ENCODE measurements around the gene MACROD2. TPM values are rescaled to one million over a fixed set of nuclear protein-coding genes. Genes with fewer than 3 reads are reported as not detected.

MACROD2 gene
- total and polyA plus RNA-seq, 4 donors: 0.66 to 10.5 (median 3.3) TPM

- no peak for DNase-seq (ENCODE audit: low spot score)
- WGBS: 78% methylated on average over 7 of the region's 7 CpGs
- H3K9me3 ChIP-seq (ENCODE audit: control insufficient read depth in 4 of 4, low read length in 3 of 4): peaks cover 0 to 2% (median 0%) of the 10 kb centered on the region in 4 donors
- H3K4me1 ChIP-seq (ENCODE audit: control insufficient read depth in 4 of 4, insufficient read depth in 4 of 4, low read length in 3 of 4): peaks cover 0 to 24% (median 19%) of the 10 kb centered on the region in 4 donors
- H3K9ac ChIP-seq (ENCODE audit: low read depth in 1 of 2, low read length in 2 of 2): peak overlapping the region in 1 of 2 donors; percentile 19
- no peak for TF ChIP-seq TAF1 (conservative IDR thresholded peaks at IDR 0.05)
- TF ChIP-seq ATF3 (IDR thresholded peaks at IDR 0.05): no peak
- no peak for TF ChIP-seq ZBTB33 (IDR thresholded peaks at IDR 0.05)
- TF ChIP-seq EGR1 (IDR thresholded peaks at IDR 0.05; ENCODE audit: low read depth in 2 of 2): no peak
- peak overlapping the region; percentile 86 to 93 for H3K27ac ChIP-seq (ENCODE audit: low read depth in 1 of 2, low read length in 2 of 2)
- H3K36me3 ChIP-seq (ENCODE audit: control insufficient read depth in 4 of 4, insufficient read depth in 3 of 4, low read depth in 1 of 4, low read length in 3 of 4): no peaks in the 10 kb centered on the region
- H3K27me3 ChIP-seq (ENCODE audit: control insufficient read depth in 4 of 4, insufficient read depth in 4 of 4, low read length in 3 of 4): no peaks in the 10 kb centered on the region
- no peak overlapping the region for H3K4me3 ChIP-seq (ENCODE audit: low read depth in 1 of 3, low read length in 3 of 3)
These were observed 991.3 kb downstream of the MACROD2 start for GRCh38 chr20:14986656-14987055.

GRCh38 chr20:14989535-14990290, 994.4 kb downstream of the MACROD2 start:
- H3K27me3 ChIP-seq (ENCODE audit: control insufficient read depth in 4 of 4, insufficient read depth in 4 of 4, low read length in 3 of 4): no peaks in the 10 kb centered on the region
- no peaks in the 10 kb centered on the region for H3K36me3 ChIP-seq (ENCODE audit: control insufficient read depth in 4 of 4, insufficient read depth in 3 of 4, low read depth in 1 of 4, low read length in 3 of 4)
- no peak overlapping the region for H3K9ac ChIP-seq (ENCODE audit: low read depth in 1 of 2, low read length in 2 of 2)
- DNase-seq (ENCODE audit: low spot score): no peak
- H3K4me3 ChIP-seq (ENCODE audit: low read depth in 1 of 3, low read length in 3 of 3): no peak overlapping the region
- 87% methylated on average over 8 of the region's 8 CpGs for WGBS
- TF ChIP-seq YY1 (IDR thresholded peaks at IDR 0.05) (no peak), GABPA (IDR thresholded peaks at IDR 0.05 in 1 of 2, conservative IDR thresholded peaks at IDR 0.05 in 1 of 2) (no peak), ZBTB33 (IDR thresholded peaks at IDR 0.05) (no peak), HNF4A (conservative IDR thresholded peaks at IDR 0.05) (no peak), SP1 (IDR thresholded peaks at IDR 0.05) (no peak), FOXA1 (IDR thresholded peaks at IDR 0.05) (no peak), EGR1 (IDR thresholded peaks at IDR 0.05; ENCODE audit: low read depth in 2 of 2) (no peak)
- peaks cover 0 to 22% (median 16%) of the 10 kb centered on the region in 4 donors for H3K4me1 ChIP-seq (ENCODE audit: control insufficient read depth in 4 of 4, insufficient read depth in 4 of 4, low read length in 3 of 4)
- no peaks in the 10 kb centered on the region for H3K9me3 ChIP-seq (ENCODE audit: control insufficient read depth in 4 of 4, low read length in 3 of 4)
- H3K27ac ChIP-seq (ENCODE audit: low read depth in 1 of 2, low read length in 2 of 2): no peak overlapping the region

- H3K9ac ChIP-seq (ENCODE audit: low read depth in 1 of 2, low read length in 2 of 2): no peak overlapping the region
- no peaks in the 10 kb centered on the region for H3K36me3 ChIP-seq (ENCODE audit: control insufficient read depth in 4 of 4, insufficient read depth in 3 of 4, low read depth in 1 of 4, low read length in 3 of 4)
- H3K27ac ChIP-seq (ENCODE audit: low read depth in 1 of 2, low read length in 2 of 2): no peak overlapping the region
- TF ChIP-seq REST (IDR thresholded peaks at IDR 0.05): no peak
- no peak for TF ChIP-seq NR2F2 (IDR thresholded peaks at IDR 0.05)
- TF ChIP-seq SP1 (IDR thresholded peaks at IDR 0.05): no peak
- TF ChIP-seq EGR1 (IDR thresholded peaks at IDR 0.05; ENCODE audit: low read depth in 2 of 2): no peak
- TF ChIP-seq GABPA (IDR thresholded peaks at IDR 0.05 in 1 of 2, conservative IDR thresholded peaks at IDR 0.05 in 1 of 2): no peak
- H3K9me3 ChIP-seq (ENCODE audit: control insufficient read depth in 4 of 4, low read length in 3 of 4): no peaks in the 10 kb centered on the region
- whole genome bisulfite sequencing: 61% methylated on average over 1 of the region's 1 CpG
- no peak for DNase-seq (ENCODE audit: low spot score)
- H3K27me3 ChIP-seq (ENCODE audit: control insufficient read depth in 4 of 4, insufficient read depth in 4 of 4, low read length in 3 of 4): no peaks in the 10 kb centered on the region
- H3K4me1 ChIP-seq (ENCODE audit: control insufficient read depth in 4 of 4, insufficient read depth in 4 of 4, low read length in 3 of 4): peaks cover 0 to 12% (median 8%) of the 10 kb centered on the region in 4 donors
- no peak overlapping the region for H3K4me3 ChIP-seq (ENCODE audit: low read depth in 1 of 3, low read length in 3 of 3)
These were observed 995.7 kb downstream of the MACROD2 start for GRCh38 chr20:14991023-14991422.

Measured in liver (tissue), 9 donors.